ENCODE results near the gene ADGRL2.

DNA sequence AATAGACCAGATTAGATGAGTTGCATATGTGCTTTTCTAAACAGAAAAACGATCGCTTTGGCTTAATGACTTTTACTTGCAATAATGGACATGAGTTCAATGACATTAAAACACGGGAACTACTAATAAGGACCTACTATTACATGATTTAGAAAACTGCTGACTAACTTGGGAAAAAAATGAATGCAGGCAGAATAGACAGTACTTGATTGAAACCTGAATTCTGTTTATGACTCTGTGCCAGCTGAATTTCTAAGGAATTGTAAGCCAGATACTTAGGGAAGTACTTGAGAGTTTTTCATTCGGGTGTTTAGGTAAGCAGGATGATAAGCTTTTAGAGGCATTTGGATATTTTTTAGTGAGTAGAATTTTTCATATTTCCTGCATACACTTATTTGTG is 12.0 kb downstream of the ADGRL2 start:
- no peak for TF ChIP-seq CTCF (optimal IDR thresholded peaks at IDR 0.05 in 1 of 3, IDR thresholded peaks at IDR 0.05 in 1 of 3, conservative IDR thresholded peaks at IDR 0.05 in 1 of 3; ENCODE audit: extremely low read depth in 1 of 3, insufficient read depth in 2 of 3, low read length in 3 of 3)
- TF ChIP-seq EZH2 (IDR thresholded peaks at IDR 0.05; ENCODE audit: low read length) = no peak

Data from keratinocyte (primary cell).